H9 (cell line): Measurements from ENCODE around the gene ZNF428. TPM values are rescaled to one million over a fixed set of nuclear protein-coding genes. Genes with fewer than 3 reads are reported as not detected.

ENCODE experiments used
- DNase-seq: peaks from one replicate; pipeline ENCODE4 v3.0.0-alpha.2; 2017
- H2AFZ ChIP-seq: one replicate; pipeline ENCODE4 v1.6.1; 2013; ENCODE audit warnings: mild to moderate bottlenecking, low read length, control low read depth, moderate library complexity
- H2AK5ac ChIP-seq: 2 replicates; pipeline ENCODE4 v1.6.1; 2013; ENCODE audit warnings: low read length, control low read depth, mixed read lengths; ENCODE audit not compliant: insufficient read length
- H2BK120ac ChIP-seq: one replicate; pipeline ENCODE4 v1.6.1; 2013; ENCODE audit warnings: low read depth, mild to moderate bottlenecking, low read length, control low read depth, inconsistent platforms; ENCODE audit not compliant: poor library complexity, severe bottlenecking
- H2BK12ac ChIP-seq: 2 replicates; pipeline ENCODE4 v1.6.1; 2013; ENCODE audit warnings: low read length, control low read depth, mixed read lengths, low read depth; ENCODE audit not compliant: insufficient read length
- H2BK15ac ChIP-seq: 2 replicates; pipeline ENCODE4 v1.6.1; 2013; ENCODE audit warnings: low read depth, low read length, control low read depth
- H2BK20ac ChIP-seq: one replicate; pipeline ENCODE4 v1.6.1; 2013; ENCODE audit warnings: low read depth, mild to moderate bottlenecking, low read length, control low read depth, inconsistent platforms; ENCODE audit not compliant: poor library complexity, severe bottlenecking
- H2BK5ac ChIP-seq: 2 replicates; pipeline ENCODE4 v1.6.1; 2013; ENCODE audit warnings: low read length, control low read depth, mixed read lengths; ENCODE audit not compliant: insufficient read length
- H3K14ac ChIP-seq: 2 replicates; pipeline ENCODE4 v1.6.1; 2013; ENCODE audit warnings: low read length, control low read depth; ENCODE audit not compliant: insufficient read depth
- H3K18ac ChIP-seq: 2 replicates; pipeline ENCODE4 v1.6.1; 2013; ENCODE audit warnings: low read depth, mild to moderate bottlenecking, mixed read lengths, low read length, control low read depth; ENCODE audit not compliant: insufficient read length
- H3K23ac ChIP-seq: 2 replicates; pipeline ENCODE4 v1.6.1; 2013; ENCODE audit warnings: low read length, control low read depth, mixed read lengths, low read depth; ENCODE audit not compliant: insufficient read length
- H3K23me2 ChIP-seq: 2 replicates; pipeline ENCODE4 v1.6.1; 2013; ENCODE audit warnings: low read depth, mild to moderate bottlenecking, mixed read lengths, low read length, control low read depth; ENCODE audit not compliant: insufficient read length, poor library complexity, severe bottlenecking
- H3K27ac ChIP-seq: 2 replicates; pipeline ENCODE4 v1.5.1; 2013; ENCODE audit warnings: low read length, control low read depth, mixed read lengths, low read depth; ENCODE audit not compliant: insufficient read length
- H3K27me3 ChIP-seq: 2 replicates; pipeline ENCODE4 v1.6.1; 2013; ENCODE audit warnings: low read length, control low read depth, inconsistent platforms; ENCODE audit not compliant: insufficient read depth
- H3K4ac ChIP-seq: 2 replicates; pipeline ENCODE4 v1.6.1; 2013; ENCODE audit warnings: low read depth, mild to moderate bottlenecking, control low read depth, inconsistent platforms, low read length, moderate library complexity
- H3K4me1 ChIP-seq: 2 replicates; pipeline ENCODE4 v1.6.1; 2013; ENCODE audit warnings: low read length, control low read depth, inconsistent platforms; ENCODE audit not compliant: insufficient read depth
- H3K4me2 ChIP-seq: 2 replicates; pipeline ENCODE4 v1.6.1; 2013; ENCODE audit warnings: low read length, control low read depth, mixed read lengths; ENCODE audit not compliant: insufficient read length, insufficient read depth
- H3K56ac ChIP-seq: 2 replicates; pipeline ENCODE4 v1.6.1; 2013; ENCODE audit warnings: low read depth, mild to moderate bottlenecking, mixed read lengths, low read length, control low read depth; ENCODE audit not compliant: insufficient read length
- H3K79me1 ChIP-seq: 2 replicates; pipeline ENCODE4 v1.6.1; 2013; ENCODE audit warnings: low read depth, mild to moderate bottlenecking, moderate library complexity, low read length, control low read depth, inconsistent platforms; ENCODE audit not compliant: insufficient read depth, poor library complexity, severe bottlenecking
- H3K79me2 ChIP-seq: 2 replicates; pipeline ENCODE4 v1.6.1; 2013; ENCODE audit warnings: low read length, control low read depth, inconsistent platforms; ENCODE audit not compliant: insufficient read depth
- H3K9ac ChIP-seq: 2 replicates; pipeline ENCODE4 v1.6.1; 2013; ENCODE audit warnings: low read length, control low read depth, mixed read lengths; ENCODE audit not compliant: insufficient read length; ENCODE audit errors: extremely low read depth
- H3K9me3 ChIP-seq: one replicate; pipeline ENCODE4 v1.6.1; 2013; ENCODE audit warnings: low read depth, low read length, inconsistent platforms; ENCODE audit not compliant: control insufficient read depth
- H3T11ph ChIP-seq: one replicate; pipeline ENCODE4 v1.6.1; 2013; ENCODE audit warnings: mild to moderate bottlenecking, low read length, control low read depth, inconsistent platforms
- H4K20me1 ChIP-seq: one replicate; pipeline ENCODE4 v1.6.1; 2013; ENCODE audit not compliant: control insufficient read depth, insufficient read length, insufficient read depth
- H4K5ac ChIP-seq: 2 replicates; pipeline ENCODE4 v1.6.1; 2013; ENCODE audit warnings: low read depth, mild to moderate bottlenecking, mixed read lengths, low read length, control low read depth; ENCODE audit not compliant: insufficient read length
- H4K8ac ChIP-seq: replicated peaks from 2 replicates; pipeline ENCODE4 v1.6.1; 2013; ENCODE audit warnings: low read length, control low read depth, mixed read lengths, low read depth; ENCODE audit not compliant: insufficient read length
- H4K91ac ChIP-seq: 2 replicates; pipeline ENCODE4 v1.6.1; 2013; ENCODE audit warnings: low read depth, mild to moderate bottlenecking, moderate library complexity, mixed read lengths, low read length, control low read depth; ENCODE audit not compliant: insufficient read length
- H3K27ac Mint-ChIP-seq, 3 experiments: 2 replicates in 2 of 3; 3 replicates in 1 of 3; pipeline ENCODE4 v1.8.0; 2020 to 2021; ENCODE audit warnings: mixed read lengths in 3 of 3, mild to moderate bottlenecking in 1 of 3, moderate library complexity in 1 of 3
- H3K27me3 Mint-ChIP-seq: 2 replicates; pipeline ENCODE4 v1.8.0; 2021; ENCODE audit warnings: low read depth, mild to moderate bottlenecking, moderate library complexity, mixed read lengths
- H3K36me3 Mint-ChIP-seq, 3 experiments: 2 replicates in 2 of 3; 3 replicates in 1 of 3; pipeline ENCODE4 v1.8.0; 2020 to 2021; ENCODE audit warnings: low read depth in 3 of 3, mixed read lengths in 3 of 3; ENCODE audit not compliant: insufficient read depth in 1 of 3
- H3K4me1 Mint-ChIP-seq, 2 experiments: 2 replicates each; pipeline ENCODE4 v1.8.0; 2020; ENCODE audit warnings: mixed read lengths in 2 of 2
- H3K4me3 Mint-ChIP-seq, 2 experiments: 2 replicates in 1 of 2; 3 replicates in 1 of 2; pipeline ENCODE4 v1.8.0; 2020 to 2021; ENCODE audit warnings: mild to moderate bottlenecking in 2 of 2, mixed read lengths in 2 of 2, moderate library complexity in 1 of 2
- H3K9me3 Mint-ChIP-seq, 2 experiments: 2 replicates in 1 of 2; 3 replicates in 1 of 2; pipeline ENCODE4 v1.8.0; 2020; ENCODE audit warnings: mild to moderate bottlenecking in 2 of 2, mixed read lengths in 2 of 2, moderate library complexity in 1 of 2
- CTCF ChIP-seq: fragments of 200-600 bp; sonication (generic); conservative IDR thresholded peaks from 3 replicates; pipeline ENCODE4 v1.8.0; 2021; ENCODE audit warnings: antibody characterized with exemption, mild to moderate bottlenecking
- WGBS: extraction: QIAGEN DNeasy Blood & Tissue Kit; methylation state at CpG from one replicate; pipeline ENCODE4 v1.1.7; 2013; ENCODE audit warnings: missing lambda C conversion rate, low lambda C conversion rate, mixed read lengths; ENCODE audit not compliant: insufficient read length; ENCODE audit errors: extremely low coverage; 5-methylcytosine and 5-hydroxymethylcytosine counted together
- total RNA-seq: library from RNA; stranded (reverse); gene quantifications from 2 replicates; pipeline ENCODE4 v1.2.1, GENCODE V29; 2021

The ZNF428 gene
- total RNA-seq, 1 experiment from 2014 or later, result 30.3 TPM

- no peak overlapping the region for H3K27ac Mint-ChIP-seq
- H2BK20ac ChIP-seq, result no peak overlapping the region
- H4K8ac ChIP-seq, result no peak overlapping the region
- no peak overlapping the region for H2BK15ac ChIP-seq
- no peak overlapping the region for H2BK120ac ChIP-seq
- no peaks in the 10 kb centered on the region for H3K9me3 ChIP-seq
- no peak overlapping the region for H3T11ph ChIP-seq
- DNase-seq, result no peak
- H4K91ac ChIP-seq, result no peak overlapping the region
- H4K5ac ChIP-seq, result no peak overlapping the region
- H3K79me1 ChIP-seq, result no peaks in the 10 kb centered on the region
- H2AFZ ChIP-seq, result no peak overlapping the region
- H3K4ac ChIP-seq, result no peak overlapping the region
- H3K9ac ChIP-seq, result no peak overlapping the region
- H3K23ac ChIP-seq, result no peak overlapping the region
- H3K23me2 ChIP-seq, result peaks cover 24% of the 10 kb centered on the region
- peaks cover 0 to 2% of the 10 kb centered on the region in 2 experiments; a peak in 2 of 5 replicates for H3K9me3 Mint-ChIP-seq
- no peak overlapping the region for H2BK12ac ChIP-seq
- peaks cover 4% of the 10 kb centered on the region; the same call in 1 of the 2 replicates for H3K4me1 ChIP-seq
- no peak overlapping the region for H3K56ac ChIP-seq
- WGBS, result no CpG with 5 or more reads among the region's 13 CpGs
- H2BK5ac ChIP-seq, result no peak overlapping the region
- no peaks in the 10 kb centered on the region for H4K20me1 ChIP-seq
- H3K27me3 ChIP-seq, result peaks cover 24% of the 10 kb centered on the region; the same call in 1 of the 2 replicates
- no peaks in the 10 kb centered on the region for H3K79me2 ChIP-seq
- peak overlapping the region; percentile 72 to 95 for H3K4me3 Mint-ChIP-seq
- H3K18ac ChIP-seq, result no peak overlapping the region
- peaks cover 73% of the 10 kb centered on the region for H3K27me3 Mint-ChIP-seq
- H2AK5ac ChIP-seq, result no peak overlapping the region
- peaks cover 0 to 5% (median 0%) of the 10 kb centered on the region in 3 experiments; a peak in 2 of 7 replicates for H3K36me3 Mint-ChIP-seq
- no peak overlapping the region for H3K27ac ChIP-seq
- no peak overlapping the region for H3K14ac ChIP-seq
- TF ChIP-seq CTCF, result no peak
- H3K4me2 ChIP-seq, result peak overlapping the region; percentile 96
- peaks cover 22 to 46% of the 10 kb centered on the region in 2 experiments for H3K4me1 Mint-ChIP-seq
Measured at GRCh38 chr19:43638214-43638994, 19.0 kb upstream of the ZNF428 start.
